Prostate gland (tissue), 2 donors: Measurements from ENCODE around the gene TACC2.

ENCODE experiments used
- POLR2A ChIP-seq: fragments of 450-650 bp; IDR thresholded peaks from one replicate; pipeline ENCODE4 v1.6.1; 2016; ENCODE audit warnings: antibody characterized with exemption, mild to moderate bottlenecking
- POLR2AphosphoS5 ChIP-seq: sonication (generic); formaldehyde crosslinking; IDR thresholded peaks from one replicate; pipeline ENCODE4 v1.6.1; 2017; ENCODE audit warnings: antibody characterized with exemption
- TF ChIP-seq, protein P1 (sequence below), 4 experiments: fragments of 200-600 bp in 2 of 4; fragments of 450-650 bp in 2 of 4; sonication (generic) in 2 of 4; IDR thresholded peaks; 1 replicate in 3 of 4; 2 replicates in 1 of 4; pipeline ENCODE4 v1.5.1; 2016 to 2019; ENCODE audit warnings: antibody characterized with exemption in 4 of 4, mild to moderate bottlenecking in 2 of 4, moderate library complexity in 2 of 4

DNA sequence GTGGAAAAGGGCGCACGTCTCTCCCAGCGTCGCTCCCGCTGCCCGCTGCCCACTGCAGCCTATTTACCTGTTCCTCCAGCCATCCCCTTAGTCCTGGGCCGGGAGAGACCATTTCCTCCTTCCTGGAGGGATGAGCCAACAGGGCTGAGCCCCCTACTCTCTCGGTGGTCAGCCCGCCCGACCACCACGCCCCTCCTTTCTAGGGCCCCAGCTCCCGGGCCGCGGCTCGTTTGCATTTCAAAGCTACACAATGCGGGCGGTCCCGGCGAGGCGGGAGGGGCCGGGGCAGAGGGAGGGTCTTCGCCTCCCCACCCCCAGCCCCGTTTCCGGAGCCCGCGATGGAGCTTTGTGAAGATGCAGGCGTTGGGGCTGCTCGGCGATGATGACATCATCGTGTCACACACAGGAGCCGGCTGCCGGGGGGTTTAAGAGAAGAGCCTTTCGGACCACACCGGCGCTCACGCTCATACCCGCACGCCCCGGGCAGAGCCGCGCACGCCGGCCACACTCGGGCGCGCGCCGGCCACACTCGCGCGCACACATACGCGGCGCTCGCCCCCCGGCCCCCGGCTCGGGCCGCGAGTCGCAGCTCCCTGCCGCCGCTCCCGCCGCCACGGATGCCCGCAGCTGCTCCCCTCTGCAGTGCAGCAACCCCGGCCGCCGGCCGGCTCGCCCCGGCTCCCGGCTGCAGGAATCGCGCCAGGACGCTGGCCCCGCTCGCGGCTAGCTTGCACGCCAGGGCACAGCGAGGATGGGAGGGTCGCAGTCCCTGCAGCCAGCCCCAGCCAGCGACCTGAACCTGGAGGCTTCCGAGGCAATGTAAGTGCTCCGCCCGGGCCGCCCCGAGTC lies 174.4 kb downstream of the TACC2 start:
- TF ChIP-seq, protein P1, sequence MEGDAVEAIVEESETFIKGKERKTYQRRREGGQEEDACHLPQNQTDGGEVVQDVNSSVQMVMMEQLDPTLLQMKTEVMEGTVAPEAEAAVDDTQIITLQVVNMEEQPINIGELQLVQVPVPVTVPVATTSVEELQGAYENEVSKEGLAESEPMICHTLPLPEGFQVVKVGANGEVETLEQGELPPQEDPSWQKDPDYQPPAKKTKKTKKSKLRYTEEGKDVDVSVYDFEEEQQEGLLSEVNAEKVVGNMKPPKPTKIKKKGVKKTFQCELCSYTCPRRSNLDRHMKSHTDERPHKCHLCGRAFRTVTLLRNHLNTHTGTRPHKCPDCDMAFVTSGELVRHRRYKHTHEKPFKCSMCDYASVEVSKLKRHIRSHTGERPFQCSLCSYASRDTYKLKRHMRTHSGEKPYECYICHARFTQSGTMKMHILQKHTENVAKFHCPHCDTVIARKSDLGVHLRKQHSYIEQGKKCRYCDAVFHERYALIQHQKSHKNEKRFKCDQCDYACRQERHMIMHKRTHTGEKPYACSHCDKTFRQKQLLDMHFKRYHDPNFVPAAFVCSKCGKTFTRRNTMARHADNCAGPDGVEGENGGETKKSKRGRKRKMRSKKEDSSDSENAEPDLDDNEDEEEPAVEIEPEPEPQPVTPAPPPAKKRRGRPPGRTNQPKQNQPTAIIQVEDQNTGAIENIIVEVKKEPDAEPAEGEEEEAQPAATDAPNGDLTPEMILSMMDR (IDR thresholded peaks at IDR 0.05): no peak
- no peak for TF ChIP-seq POLR2A
- TF ChIP-seq POLR2AphosphoS5: no peak
